Measurements from ENCODE around the gene SLX4IP. TPM values are rescaled to one million over a fixed set of nuclear protein-coding genes. Genes with fewer than 3 reads are reported as not detected.

The SLX4IP gene
- total RNA-seq, 5 donors from 2014 or later (not counting 1 experiment from before 2014, with no cell fraction given): 4.2 to 5.9 (median 5.2) TPM

GRCh38 chr20:10428008-10428407 lies 7.1 kb upstream of the SLX4IP start:
- POLR2A ChIA-PET: no interaction called here
- DNase-seq (peak in 1 of 35 experiments; percentile 18), ATAC-seq (replicated peaks in 1 of 4) (no peak)
- Histone ChIP-seq H3K27ac (ENCODE audit: low read length) (no peak overlapping the region), H3K4me1 (ENCODE audit: control insufficient read depth in 1 of 2, extremely low read depth in 1 of 2, insufficient read depth in 2 of 2, low read length in 2 of 2) (peaks cover 0 to 2% of the 10 kb centered on the region in 2 experiments), H3K4me3 (ENCODE audit: control insufficient read depth in 1 of 2, extremely low read depth in 1 of 2, low read length in 1 of 2) (no peak overlapping the region), H3K27me3 (replicated peaks in 1 of 2; ENCODE audit: control insufficient read depth in 2 of 2, extremely low read depth in 1 of 2, insufficient read depth in 2 of 2, low read length in 1 of 2) (no peaks in the 10 kb centered on the region), H3K9me3 (no peaks in the 10 kb centered on the region), H3K36me3 (ENCODE audit: control insufficient read depth in 2 of 2, extremely low read depth in 1 of 2, insufficient read depth in 1 of 2, low read length in 1 of 2) (peaks cover 0 to 2% of the 10 kb centered on the region in 2 donors)
- Mint-ChIP-seq H3K9me3 (no peaks in the 10 kb centered on the region), H3K27me3 (no peaks in the 10 kb centered on the region), H3K27ac (no peak overlapping the region), H3K4me1 (peaks cover 50 to 60% (median 54%) of the 10 kb centered on the region in 3 donors), H3K4me3 (no peak overlapping the region), H3K36me3 (peaks cover 8% of the 10 kb centered on the region)
- CTCF ChIA-PET: interaction anchor here (0.5 to 2.9 kb wide), 3 partner anchors 9 to 450 kb away, joined by 3 to 25 read pairs (median 9); no protein-coding TSS in a partner anchor

GRCh38 chr20:10429443-10429981 lies 5.6 kb upstream of the SLX4IP start:
- no peak overlapping the region for H3K27ac ChIP-seq (ENCODE audit: low read length)
- no peaks in the 10 kb centered on the region for H3K9me3 ChIP-seq
- Mint-ChIP-seq H3K27me3 (no peaks in the 10 kb centered on the region), H3K27ac (no peak overlapping the region), H3K36me3 (no peaks in the 10 kb centered on the region), H3K9me3 (no peaks in the 10 kb centered on the region), H3K4me3 (no peak overlapping the region), H3K4me1 (peaks cover 50 to 65% (median 58%) of the 10 kb centered on the region in 3 donors)
- CTCF ChIA-PET: interaction anchor here (0.9 kb wide), 2 partner anchors 8 to 451 kb away, joined by 3 to 6 read pairs; no protein-coding TSS in a partner anchor
- no peak for DNase-seq
- H3K4me3 ChIP-seq (ENCODE audit: control insufficient read depth in 1 of 2, extremely low read depth in 1 of 2, low read length in 1 of 2): no peak overlapping the region
- no peaks in the 10 kb centered on the region for H3K27me3 ChIP-seq (replicated peaks in 1 of 2; ENCODE audit: control insufficient read depth in 2 of 2, extremely low read depth in 1 of 2, insufficient read depth in 2 of 2, low read length in 1 of 2)
- WGBS (ENCODE audit: insufficient coverage): 90% methylated on average over 3 of the region's 5 CpGs
- no peak for ATAC-seq (replicated peaks in 1 of 4)
- H3K36me3 ChIP-seq (ENCODE audit: control insufficient read depth in 2 of 2, extremely low read depth in 1 of 2, insufficient read depth in 1 of 2, low read length in 1 of 2): peaks cover 0 to 2% of the 10 kb centered on the region in 2 donors
- POLR2A ChIA-PET: interaction anchor here in 1 of 2 donors (0.9 kb wide), 1 partner anchor 13 kb away, joined by 3 read pairs; no protein-coding TSS in a partner anchor
- H3K4me1 ChIP-seq (ENCODE audit: control insufficient read depth in 1 of 2, extremely low read depth in 1 of 2, insufficient read depth in 2 of 2, low read length in 2 of 2): peaks cover 0 to 9% of the 10 kb centered on the region in 2 experiments

- Histone ChIP-seq H3K9me3 (no peaks in the 10 kb centered on the region), H3K4me3 (ENCODE audit: control insufficient read depth in 1 of 2, extremely low read depth in 1 of 2, low read length in 1 of 2) (no peak overlapping the region), H3K4me1 (ENCODE audit: control insufficient read depth in 1 of 2, extremely low read depth in 1 of 2, insufficient read depth in 2 of 2, low read length in 2 of 2) (peaks cover 0 to 9% of the 10 kb centered on the region in 2 experiments), H3K27ac (ENCODE audit: low read length) (no peak overlapping the region), H3K27me3 (replicated peaks in 1 of 2; ENCODE audit: control insufficient read depth in 2 of 2, extremely low read depth in 1 of 2, insufficient read depth in 2 of 2, low read length in 1 of 2) (no peaks in the 10 kb centered on the region), H3K36me3 (ENCODE audit: control insufficient read depth in 2 of 2, extremely low read depth in 1 of 2, insufficient read depth in 1 of 2, low read length in 1 of 2) (peaks cover 0 to 2% of the 10 kb centered on the region in 2 donors)
- ATAC-seq (replicated peaks in 1 of 4) (no peak), DNase-seq (no peak)
- Mint-ChIP-seq H3K27ac (peak overlapping the region in 1 of 2 donors; percentile 22), H3K9me3 (no peaks in the 10 kb centered on the region), H3K36me3 (no peaks in the 10 kb centered on the region), H3K4me3 (no peak overlapping the region), H3K27me3 (no peaks in the 10 kb centered on the region), H3K4me1 (peaks cover 51 to 65% (median 58%) of the 10 kb centered on the region in 3 donors)
- POLR2A ChIA-PET: interaction anchor here in 1 of 2 donors (0.9 kb wide), 1 partner anchor 12 kb away, joined by 3 read pairs; no protein-coding TSS in a partner anchor
- CTCF ChIA-PET: interaction anchor here (0.5 to 0.9 kb wide), 3 partner anchors 8 to 452 kb away, joined by 3 to 6 read pairs (median 3); no protein-coding TSS in a partner anchor
These were observed 5.1 kb upstream of the SLX4IP start for GRCh38 chr20:10430000-10430466.

GRCh38 chr20:10430704-10431103 lies 4.4 kb upstream of the SLX4IP start:
- Histone ChIP-seq H3K4me3 (ENCODE audit: control insufficient read depth in 1 of 2, extremely low read depth in 1 of 2, low read length in 1 of 2) (no peak overlapping the region), H3K36me3 (ENCODE audit: control insufficient read depth in 2 of 2, extremely low read depth in 1 of 2, insufficient read depth in 1 of 2, low read length in 1 of 2) (peaks cover 0 to 2% of the 10 kb centered on the region in 2 donors), H3K27ac (ENCODE audit: low read length) (no peak overlapping the region), H3K27me3 (replicated peaks in 1 of 2; ENCODE audit: control insufficient read depth in 2 of 2, extremely low read depth in 1 of 2, insufficient read depth in 2 of 2, low read length in 1 of 2) (no peaks in the 10 kb centered on the region), H3K4me1 (ENCODE audit: control insufficient read depth in 1 of 2, extremely low read depth in 1 of 2, insufficient read depth in 2 of 2, low read length in 2 of 2) (peaks cover 4 to 12% of the 10 kb centered on the region in 2 experiments), H3K9me3 (no peaks in the 10 kb centered on the region)
- ATAC-seq (replicated peaks in 1 of 4): no peak
- Mint-ChIP-seq H3K4me1 (peaks cover 58 to 71% (median 63%) of the 10 kb centered on the region in 3 donors), H3K9me3 (no peaks in the 10 kb centered on the region), H3K4me3 (no peak overlapping the region), H3K36me3 (no peaks in the 10 kb centered on the region), H3K27me3 (no peaks in the 10 kb centered on the region), H3K27ac (peak overlapping the region in 1 of 2 donors; percentile 34)
- ChIA-PET CTCF (interaction anchor here (0.5 to 0.9 kb wide), 3 partner anchors 9 to 452 kb away, joined by 3 to 6 read pairs (median 3); no protein-coding TSS in a partner anchor), POLR2A (interaction anchor here in 1 of 2 donors (0.9 kb wide), 1 partner anchor 11 kb away, joined by 3 read pairs; no protein-coding TSS in a partner anchor)
- WGBS (ENCODE audit: insufficient coverage): 60% methylated on average over 1 of the region's 5 CpGs
- DNase-seq: no peak

GRCh38 chr20:10432079-10432478 lies 3.0 kb upstream of the SLX4IP start:
- Mint-ChIP-seq H3K4me3 (peak overlapping the region; percentile 46 to 52 (median 49)), H3K27ac (peak overlapping the region; percentile 44 to 49)
- CTCF ChIA-PET: interaction anchor here in 1 of 2 donors (1.2 kb wide), 1 partner anchor 452 kb away, joined by 3 read pairs; no protein-coding TSS in a partner anchor

GRCh38 chr20:10433014-10433622 lies 2.0 kb upstream of the SLX4IP start:
- 73% methylated on average over 22 of the region's 30 CpGs for WGBS (ENCODE audit: insufficient coverage)
- Histone ChIP-seq H3K9me3 (no peaks in the 10 kb centered on the region), H3K27ac (ENCODE audit: low read length) (peak overlapping the region; percentile 83), H3K4me1 (ENCODE audit: control insufficient read depth in 1 of 2, extremely low read depth in 1 of 2, insufficient read depth in 2 of 2, low read length in 2 of 2) (peaks cover 10 to 12% of the 10 kb centered on the region in 2 experiments), H3K36me3 (ENCODE audit: control insufficient read depth in 2 of 2, extremely low read depth in 1 of 2, insufficient read depth in 1 of 2, low read length in 1 of 2) (no peaks in the 10 kb centered on the region), H3K4me3 (ENCODE audit: control insufficient read depth in 1 of 2, extremely low read depth in 1 of 2, low read length in 1 of 2) (peak overlapping the region; percentile 66 to 98), H3K27me3 (replicated peaks in 1 of 2; ENCODE audit: control insufficient read depth in 2 of 2, extremely low read depth in 1 of 2, insufficient read depth in 2 of 2, low read length in 1 of 2) (no peaks in the 10 kb centered on the region)
- Mint-ChIP-seq H3K4me1 (peaks cover 59 to 70% (median 65%) of the 10 kb centered on the region in 3 donors), H3K27ac (peak overlapping the region; percentile 93 to 95), H3K4me3 (peak overlapping the region; percentile 90 to 95 (median 92)), H3K36me3 (no peaks in the 10 kb centered on the region), H3K27me3 (no peaks in the 10 kb centered on the region), H3K9me3 (no peaks in the 10 kb centered on the region)
- ChIA-PET POLR2A (no interaction called here), CTCF (interaction anchor here in 1 of 2 donors (0.7 to 2.2 kb wide), 2 partner anchors 398 to 455 kb away, joined by 4 to 11 read pairs; partner anchors contain the start of gene ANKEF1)
- ATAC-seq (replicated peaks in 1 of 4) (no peak), DNase-seq (no peak)

More at GRCh38 chr20:10432079-10432478, 3.0 kb upstream of the SLX4IP start:
- H3K4me3 ChIP-seq (ENCODE audit: control insufficient read depth in 1 of 2, extremely low read depth in 1 of 2, low read length in 1 of 2): no peak overlapping the region
- WGBS (ENCODE audit: insufficient coverage): 80% methylated on average over 1 of the region's 1 CpG
- H3K27ac ChIP-seq (ENCODE audit: low read length): no peak overlapping the region
- H3K4me1 ChIP-seq (ENCODE audit: control insufficient read depth in 1 of 2, extremely low read depth in 1 of 2, insufficient read depth in 2 of 2, low read length in 2 of 2): peaks cover 8 to 12% of the 10 kb centered on the region in 2 experiments
- Mint-ChIP-seq H3K9me3 (no peaks in the 10 kb centered on the region), H3K36me3 (no peaks in the 10 kb centered on the region), H3K4me1 (peaks cover 63 to 67% (median 67%) of the 10 kb centered on the region in 3 donors), H3K27me3 (no peaks in the 10 kb centered on the region)
- ATAC-seq (replicated peaks in 1 of 4) (no peak), DNase-seq (no peak)
- no peaks in the 10 kb centered on the region for H3K27me3 ChIP-seq (replicated peaks in 1 of 2; ENCODE audit: control insufficient read depth in 2 of 2, extremely low read depth in 1 of 2, insufficient read depth in 2 of 2, low read length in 1 of 2)
- H3K36me3 ChIP-seq (ENCODE audit: control insufficient read depth in 2 of 2, extremely low read depth in 1 of 2, insufficient read depth in 1 of 2, low read length in 1 of 2): no peaks in the 10 kb centered on the region
- no peaks in the 10 kb centered on the region for H3K9me3 ChIP-seq
- POLR2A ChIA-PET: no interaction called here
